ENCODE measurements around the gene MRPL24.
A peak's percentile ranks its signal among the peaks of the same experiment; 100 is the strongest.
"Not testable (repeated sequence)": the region's sequence is repeated elsewhere in the genome, so short reads cannot be mapped to it uniquely, and the experiment has no call there.

Gene MRPL24

GRCh38 chr1:156760796-156761104 lies 19.9 kb upstream of the MRPL24 start:
- FAIRE-seq, result no peak
- DNase-seq (ENCODE audit: low spot score), result no peak

DNA sequence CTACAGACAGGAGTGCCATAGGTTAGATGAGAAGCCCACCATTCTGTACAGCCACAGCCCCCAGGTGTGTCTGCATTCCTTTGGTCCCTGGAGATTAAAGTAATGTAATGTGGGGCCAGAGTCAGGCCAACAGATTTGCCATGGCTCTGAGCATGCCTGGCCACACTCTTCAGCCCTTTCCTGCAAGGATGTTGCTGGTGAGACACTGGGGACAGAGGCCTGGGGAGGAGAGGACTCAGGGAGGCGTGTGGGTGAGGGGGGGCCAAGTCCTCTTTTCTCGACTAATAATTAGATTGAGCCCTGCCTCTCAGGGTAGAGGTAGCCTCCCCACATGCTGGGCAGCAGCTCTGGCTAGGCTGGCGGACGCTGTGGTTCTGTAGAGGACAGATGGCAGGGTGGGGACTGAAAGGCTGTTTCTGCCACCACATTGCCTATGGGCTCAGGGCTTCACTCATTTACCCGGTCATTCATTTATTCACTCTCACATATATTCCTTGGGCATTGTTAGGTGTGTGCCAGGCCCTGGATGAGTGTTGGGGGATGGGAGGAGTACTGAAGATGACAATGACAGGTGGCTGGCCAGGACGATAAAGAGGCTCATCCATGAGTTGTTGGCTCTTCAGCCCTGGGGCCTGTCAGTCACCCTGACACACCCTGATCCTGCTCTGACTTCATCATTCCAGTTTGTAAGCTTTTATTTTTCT lies 19.4 kb upstream of the MRPL24 start:
- FAIRE-seq, result no peak
- DNase-seq (ENCODE audit: low spot score), result no peak

GRCh38 chr1:156757572-156758253 lies 16.8 kb upstream of the MRPL24 start:
- FAIRE-seq, result not testable (repeated sequence)

GRCh38 chr1:156756355-156756754 lies 15.5 kb upstream of the MRPL24 start:
- DNase-seq (ENCODE audit: low spot score), result no peak
- no peak for FAIRE-seq

More at GRCh38 chr1:156757572-156758253, 16.8 kb upstream of the MRPL24 start:
- DNase-seq (ENCODE audit: low spot score), result not testable (repeated sequence)

DNA sequence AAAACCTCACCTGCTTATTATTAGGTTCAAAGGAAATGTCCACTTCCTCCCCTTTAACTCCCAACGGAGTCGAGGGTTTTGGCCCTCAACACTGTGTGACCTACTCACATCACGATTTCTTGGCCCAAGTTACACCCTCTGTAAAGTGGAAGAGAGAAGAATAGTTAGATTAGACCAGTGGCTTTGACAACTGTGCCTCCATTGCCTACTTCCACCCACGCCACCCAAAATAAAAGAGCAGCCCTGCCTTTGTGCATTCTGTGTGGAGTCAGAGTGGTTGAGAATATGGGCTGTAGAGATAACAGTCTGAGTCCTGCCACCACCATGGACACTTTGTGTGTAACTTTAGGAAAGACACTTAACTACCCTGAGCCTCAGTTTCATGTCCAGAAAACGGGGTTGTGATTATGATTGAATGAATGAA lies 14.7 kb upstream of the MRPL24 start:
- FAIRE-seq, result no peak
- DNase-seq (ENCODE audit: low spot score), result no peak

GRCh38 chr1:156754219-156754618 lies 13.3 kb upstream of the MRPL24 start:
- no peak for DNase-seq (ENCODE audit: low spot score)

DNA sequence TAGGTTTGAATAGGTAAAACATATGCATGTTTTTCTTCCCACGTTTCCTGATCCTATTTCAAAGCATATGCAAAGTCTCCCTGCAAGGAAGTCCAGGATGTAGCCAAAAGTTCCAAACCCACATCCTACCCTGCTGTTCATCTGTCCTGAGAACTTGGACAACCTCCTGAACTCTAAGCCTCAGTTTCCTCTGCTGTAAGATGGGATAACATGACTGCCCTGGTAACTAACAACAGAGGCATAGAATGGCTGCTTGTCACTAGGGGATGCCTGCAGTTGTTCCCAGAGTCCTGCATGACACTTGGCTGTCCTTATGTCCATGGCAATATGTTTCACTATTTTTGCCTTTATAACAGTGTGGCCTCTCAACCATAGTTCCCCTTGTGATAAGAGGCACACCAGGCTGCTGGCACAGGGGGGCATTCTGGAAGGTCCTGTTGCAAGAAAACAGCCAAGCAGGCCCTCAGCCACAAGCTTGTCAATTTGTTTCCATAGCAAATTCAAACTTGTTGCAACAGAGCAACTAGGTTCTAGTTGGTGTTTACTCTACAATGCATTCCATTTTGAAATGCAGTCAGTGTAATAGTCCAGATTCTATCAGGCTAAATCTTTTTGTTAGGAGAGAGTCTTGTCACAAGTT lies 12.1 kb upstream of the MRPL24 start:
- FAIRE-seq (no peak), DNase-seq (ENCODE audit: low spot score) (no peak)

More at GRCh38 chr1:156754219-156754618, 13.3 kb upstream of the MRPL24 start:
- no peak for FAIRE-seq

DNA sequence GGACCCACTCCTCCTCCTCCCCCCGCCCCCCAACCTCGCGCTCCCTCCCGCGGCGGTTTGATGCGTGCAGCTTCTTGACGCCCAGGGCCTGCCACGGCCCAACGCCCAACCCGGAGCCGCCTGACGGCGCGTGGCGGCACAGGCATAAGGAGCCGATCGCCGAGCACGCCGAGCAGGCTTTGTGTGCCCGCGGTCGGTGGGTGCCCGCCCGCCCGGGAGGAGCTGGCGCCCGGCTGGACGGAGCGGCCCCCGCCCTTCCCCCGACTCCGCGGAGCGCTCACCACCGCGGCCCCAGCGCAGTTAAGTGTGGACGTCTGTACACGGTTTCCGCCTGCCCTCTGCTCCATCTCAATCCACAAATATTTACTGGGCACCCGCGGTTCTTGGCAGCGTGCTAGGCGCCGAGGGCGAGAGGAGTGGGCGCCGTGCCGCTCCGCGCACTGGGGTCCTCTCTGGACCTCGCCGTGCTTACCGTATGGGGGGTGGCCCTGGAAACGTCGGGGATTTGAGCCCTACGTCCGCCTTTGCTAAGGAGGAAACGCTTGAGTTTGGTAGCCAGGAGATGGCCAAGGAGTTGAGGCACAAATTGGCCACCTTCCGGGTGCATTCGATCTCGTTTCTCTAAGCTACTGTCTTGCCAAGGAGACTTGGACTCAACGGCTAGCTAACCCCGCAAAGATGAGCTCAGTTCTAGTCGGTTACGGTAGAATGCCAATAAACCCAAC lies 11.0 kb upstream of the MRPL24 start:
- FAIRE-seq (no peak), DNase-seq (ENCODE audit: low spot score) (peak; percentile 89)

DNA sequence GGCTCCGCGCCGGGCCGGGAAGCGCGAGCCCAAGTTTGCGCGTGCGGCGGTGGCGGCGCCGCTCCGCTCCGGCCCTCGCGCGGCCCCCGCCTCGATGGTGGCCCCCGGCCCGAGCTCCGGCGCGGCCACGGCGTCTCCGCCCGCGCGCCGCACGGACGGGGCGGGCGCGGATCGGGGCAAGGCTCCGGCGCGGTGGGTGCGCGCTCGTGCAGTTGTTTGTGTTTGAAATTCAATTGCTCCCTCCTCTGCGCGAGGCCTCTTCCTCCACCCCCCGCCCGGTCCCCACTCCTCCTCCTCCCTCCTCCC lies 10.5 kb upstream of the MRPL24 start, which contains the start of gene HDGF:
Gene HDGF (minus strand): TSS at position 225 of the 306 bp plus-strand sequence. CDS start 246 bp downstream, outside the sequence.
- no peak for FAIRE-seq
- no peak for DNase-seq (ENCODE audit: low spot score)

- FAIRE-seq (no peak), DNase-seq (ENCODE audit: low spot score) (no peak)
These were observed 10.0 kb upstream of the MRPL24 start for GRCh38 chr1:156750711-156751450.

DNA sequence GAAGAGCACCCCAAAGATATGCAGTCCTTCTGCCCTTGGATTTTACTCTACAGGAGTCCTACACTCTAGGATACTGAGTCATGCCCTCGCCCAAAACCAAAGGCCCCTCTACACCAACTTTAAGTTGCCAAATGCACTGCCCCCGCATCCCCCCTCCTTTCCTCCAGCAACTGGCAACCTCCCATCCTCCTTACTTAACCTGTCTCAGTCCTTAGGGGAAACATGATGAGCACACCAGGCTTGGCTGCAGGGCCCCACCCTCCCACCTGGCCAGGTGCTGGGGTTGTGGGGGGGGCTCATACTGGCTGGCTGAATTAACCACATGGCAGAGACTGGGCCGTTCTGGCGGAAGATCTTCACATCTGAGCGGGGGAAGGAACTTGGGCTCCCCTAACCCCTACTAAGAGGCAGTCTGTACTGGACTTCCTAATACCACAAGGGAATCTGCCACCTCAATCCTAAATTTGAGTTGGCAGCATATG lies 9.3 kb upstream of the MRPL24 start:
- DNase-seq (ENCODE audit: low spot score), result peak; percentile 48
- no peak for FAIRE-seq

- DNase-seq (ENCODE audit: low spot score) (peak; percentile 33), FAIRE-seq (no peak)
These were observed 8.7 kb upstream of the MRPL24 start for GRCh38 chr1:156749419-156750118.

- no peak for FAIRE-seq
- DNase-seq (ENCODE audit: low spot score), result peak; percentile 85
These were observed 8.0 kb upstream of the MRPL24 start for GRCh38 chr1:156748670-156749418.

- FAIRE-seq (no peak), DNase-seq (ENCODE audit: low spot score) (no peak)
These were observed 7.1 kb upstream of the MRPL24 start for GRCh38 chr1:156747742-156748669.

- no peak for FAIRE-seq
These were observed 6.1 kb upstream of the MRPL24 start for GRCh38 chr1:156746728-156747631.

GRCh38 chr1:156746406-156746727 lies 5.5 kb upstream of the MRPL24 start:
- DNase-seq (ENCODE audit: low spot score) (no peak), FAIRE-seq (no peak)

More at GRCh38 chr1:156746728-156747631, 6.1 kb upstream of the MRPL24 start:
- DNase-seq (ENCODE audit: low spot score), result peak; percentile 96

DNA sequence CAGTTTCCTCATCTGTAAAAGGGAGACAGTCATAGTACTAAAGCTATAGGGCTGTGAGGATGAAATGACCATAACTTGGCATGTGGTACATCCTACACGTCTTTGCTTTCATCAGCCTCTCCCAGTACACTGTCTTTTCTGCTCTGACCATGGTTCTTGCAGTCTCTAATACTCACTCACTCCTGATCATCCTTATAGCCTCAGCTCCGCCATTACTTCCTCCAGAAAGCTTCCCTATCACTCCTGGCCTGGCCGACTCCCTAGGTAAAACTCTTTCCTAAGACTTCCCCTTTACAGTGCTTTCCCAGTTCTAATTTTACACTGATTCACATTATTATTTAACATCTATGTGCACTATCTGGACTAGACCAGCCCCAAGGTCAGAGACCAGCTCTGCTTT lies 5.0 kb upstream of the MRPL24 start:
- DNase-seq (ENCODE audit: low spot score), result no peak
- FAIRE-seq, result no peak
